Omental fat pad (tissue), 4 donors: ENCODE data around the gene OSCP1. TPM values are rescaled to one million over a fixed set of nuclear protein-coding genes. Genes with fewer than 3 reads are reported as not detected.
"Not testable (repeated sequence)": the region's sequence is repeated elsewhere in the genome, so short reads cannot be mapped to it uniquely, and the experiment has no call there.

Source experiments
- ATAC-seq: fragments of 150-250 bp; one replicate; pipeline ENCODE4 v1.9.1; 2016; ENCODE audit warnings: mild to moderate bottlenecking, moderate library complexity; ENCODE audit not compliant: low FRiP score
- DNase-seq: peaks from one replicate; pipeline ENCODE4 v3.0.0-alpha.2; 2019; ENCODE audit warnings: low spot score
- total RNA-seq, 4 donors: library from RNA; depleted of rRNA; stranded (reverse); fragments of >200 nt; gene quantifications; one replicate each; pipeline ENCODE4 v1.1.0, GENCODE V29; 2016
- TF ChIP-seq, protein P1 (sequence below), 3 donors: fragments of 450-650 bp; IDR thresholded peaks; one replicate each; pipeline ENCODE4 v1.5.1; 2016 to 2017; ENCODE audit warnings: antibody characterized with exemption in 3 of 3, mild to moderate bottlenecking in 3 of 3, moderate library complexity in 2 of 3

Gene OSCP1
- total RNA-seq, 4 donors from 2014 or later = 5.0 to 7.2 (median 6.6) TPM

DNA sequence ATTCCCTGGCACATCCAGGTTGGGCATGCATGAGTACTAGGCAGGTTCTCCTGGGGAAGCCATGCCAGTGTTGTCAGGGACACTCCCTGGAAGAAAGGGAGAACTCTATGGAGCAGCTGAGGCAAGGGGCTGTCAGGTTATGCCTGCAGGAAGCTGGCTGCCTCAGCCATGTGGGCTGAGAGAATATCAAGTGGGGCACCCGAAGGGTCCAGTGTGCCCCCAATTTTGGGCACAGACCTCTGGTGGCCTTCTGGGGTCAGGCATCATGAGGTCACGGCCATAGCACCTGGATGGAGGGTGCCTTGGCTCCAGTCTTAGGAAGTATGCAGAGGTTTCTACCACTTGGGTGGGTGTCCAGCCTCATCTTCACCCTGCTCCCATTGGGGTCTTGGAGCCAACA, 29.9 kb upstream of the OSCP1 start:
- TF ChIP-seq, protein P1, sequence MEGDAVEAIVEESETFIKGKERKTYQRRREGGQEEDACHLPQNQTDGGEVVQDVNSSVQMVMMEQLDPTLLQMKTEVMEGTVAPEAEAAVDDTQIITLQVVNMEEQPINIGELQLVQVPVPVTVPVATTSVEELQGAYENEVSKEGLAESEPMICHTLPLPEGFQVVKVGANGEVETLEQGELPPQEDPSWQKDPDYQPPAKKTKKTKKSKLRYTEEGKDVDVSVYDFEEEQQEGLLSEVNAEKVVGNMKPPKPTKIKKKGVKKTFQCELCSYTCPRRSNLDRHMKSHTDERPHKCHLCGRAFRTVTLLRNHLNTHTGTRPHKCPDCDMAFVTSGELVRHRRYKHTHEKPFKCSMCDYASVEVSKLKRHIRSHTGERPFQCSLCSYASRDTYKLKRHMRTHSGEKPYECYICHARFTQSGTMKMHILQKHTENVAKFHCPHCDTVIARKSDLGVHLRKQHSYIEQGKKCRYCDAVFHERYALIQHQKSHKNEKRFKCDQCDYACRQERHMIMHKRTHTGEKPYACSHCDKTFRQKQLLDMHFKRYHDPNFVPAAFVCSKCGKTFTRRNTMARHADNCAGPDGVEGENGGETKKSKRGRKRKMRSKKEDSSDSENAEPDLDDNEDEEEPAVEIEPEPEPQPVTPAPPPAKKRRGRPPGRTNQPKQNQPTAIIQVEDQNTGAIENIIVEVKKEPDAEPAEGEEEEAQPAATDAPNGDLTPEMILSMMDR (IDR thresholded peaks at IDR 0.05) = no peak
- ATAC-seq (no peak), DNase-seq (no peak)

DNA sequence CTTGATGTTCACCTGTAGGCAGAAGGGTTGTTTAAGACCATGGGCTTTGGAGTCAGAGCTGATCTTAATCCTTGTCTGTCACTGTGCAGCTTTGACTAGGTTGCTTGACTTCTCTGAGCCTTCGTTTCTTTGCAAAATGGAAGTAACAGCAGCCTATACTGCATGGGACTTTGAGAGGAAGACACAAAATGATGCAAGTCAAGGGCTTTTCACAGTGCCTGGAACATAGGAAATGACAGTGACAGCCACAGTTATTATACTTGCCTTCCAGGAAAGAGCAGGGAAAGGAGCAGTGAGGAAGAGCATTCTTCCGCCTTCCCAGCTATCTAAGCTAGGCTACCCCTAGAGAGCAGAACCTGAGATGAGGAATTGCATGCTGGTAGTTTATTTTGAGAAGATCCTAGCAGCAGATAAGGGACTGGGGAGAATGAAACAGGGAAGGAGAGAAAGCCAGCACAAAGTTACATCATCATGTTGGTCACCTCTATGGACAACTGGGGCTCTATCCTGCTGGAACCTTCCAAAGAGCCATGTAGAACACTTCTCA, 29.3 kb upstream of the OSCP1 start:
- ATAC-seq (no peak), DNase-seq (no peak)
- TF ChIP-seq, protein P1 (IDR thresholded peaks at IDR 0.05) = no peak

DNA sequence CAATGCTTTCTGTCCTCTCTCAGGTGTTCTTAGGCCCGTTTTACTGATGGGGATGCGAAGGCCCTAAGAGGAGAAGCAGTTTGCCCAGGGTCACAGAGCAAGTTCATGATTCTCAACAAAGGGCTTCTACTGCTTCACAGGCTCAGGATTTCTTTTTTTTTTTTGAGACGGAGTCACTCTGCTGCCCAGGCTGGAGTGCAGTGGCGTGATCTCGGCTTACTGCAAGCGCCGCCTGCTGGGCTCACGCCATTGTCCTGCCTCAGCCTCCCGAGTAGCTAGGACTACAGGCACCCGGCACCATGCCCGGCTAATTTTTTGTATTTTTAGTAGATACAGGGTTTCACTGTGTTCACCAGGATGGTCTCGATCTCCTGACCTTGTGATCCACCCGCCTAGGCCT, 27.4 kb upstream of the OSCP1 start:
- ATAC-seq, DNase-seq: not testable (repeated sequence)

DNA sequence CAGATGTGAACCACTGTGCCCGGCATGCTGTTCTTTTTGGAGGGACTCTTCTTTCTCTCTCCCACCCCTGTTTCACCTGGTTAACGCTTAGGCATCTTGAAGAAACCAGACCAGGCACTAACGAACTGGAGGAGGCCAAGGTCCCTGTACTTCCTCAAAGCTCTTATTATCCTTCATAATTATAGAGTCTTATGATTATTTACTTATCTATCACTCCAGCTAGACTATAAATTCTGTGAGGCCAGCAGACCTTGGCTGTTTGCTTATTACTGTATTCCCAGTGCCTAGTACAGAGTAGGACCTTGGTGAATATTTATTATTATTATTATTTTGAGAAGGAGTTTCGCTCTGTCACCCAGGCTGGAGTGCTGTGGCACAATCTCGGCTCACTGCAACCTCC, 26.7 kb upstream of the OSCP1 start:
- DNase-seq (no peak), ATAC-seq (no peak)
- TF ChIP-seq, protein P1 (IDR thresholded peaks at IDR 0.05) = no peak

DNA sequence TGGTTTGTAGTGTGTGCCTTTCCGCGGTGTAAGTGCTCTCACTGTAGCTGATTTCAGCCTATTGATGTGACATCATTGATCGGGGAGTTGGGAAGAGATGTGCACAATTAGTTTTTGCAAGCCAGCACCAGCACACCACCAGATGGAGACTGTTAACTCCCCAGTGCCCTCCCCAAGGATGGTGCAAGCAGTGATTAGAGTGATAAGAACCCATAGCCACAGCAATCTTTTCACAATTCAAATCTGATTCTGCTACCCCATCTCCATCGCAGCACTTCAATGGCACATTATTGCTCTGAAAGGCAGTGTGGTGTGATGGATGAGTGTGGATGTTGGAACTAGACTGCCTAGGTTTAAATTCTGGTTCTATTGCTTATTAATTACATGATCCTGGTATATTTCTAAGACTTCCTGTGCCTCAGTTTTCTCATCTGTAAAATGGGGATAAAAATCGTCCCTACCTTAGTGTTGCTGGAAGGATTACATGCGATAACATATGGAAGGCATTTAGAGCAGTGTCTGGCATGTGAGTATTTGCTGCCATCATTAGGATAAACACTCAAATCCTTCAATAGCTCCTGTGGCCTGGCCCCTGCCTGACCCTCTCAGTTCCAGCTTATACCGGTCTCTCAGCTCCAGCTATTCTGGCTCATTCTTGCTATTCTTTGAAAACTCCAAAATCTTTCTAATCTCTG, 25.8 kb upstream of the OSCP1 start:
- no peak for ATAC-seq
- TF ChIP-seq, protein P1 (IDR thresholded peaks at IDR 0.05) = no peak
- DNase-seq = no peak

DNA sequence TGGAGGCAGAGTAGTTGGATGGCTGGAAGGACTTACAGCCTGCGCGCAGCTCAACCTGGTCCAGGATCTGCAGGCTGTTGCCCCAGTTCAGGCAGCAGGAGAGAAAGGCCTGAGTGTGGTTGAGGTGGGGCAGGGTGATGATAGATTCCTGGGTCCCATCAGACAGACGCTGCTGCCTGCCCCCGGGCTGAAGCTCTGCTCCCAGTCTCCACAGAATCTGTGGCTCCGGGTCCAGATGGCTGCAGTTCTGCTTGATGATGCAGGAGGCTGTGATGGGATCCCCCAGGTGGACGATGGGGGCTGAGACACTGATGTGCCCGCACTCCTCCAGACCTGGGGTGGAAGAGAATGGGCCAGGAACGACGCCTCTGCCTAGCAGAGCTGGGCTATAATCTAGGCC, 25.1 kb upstream of the OSCP1 start:
- ATAC-seq = no peak

DNA sequence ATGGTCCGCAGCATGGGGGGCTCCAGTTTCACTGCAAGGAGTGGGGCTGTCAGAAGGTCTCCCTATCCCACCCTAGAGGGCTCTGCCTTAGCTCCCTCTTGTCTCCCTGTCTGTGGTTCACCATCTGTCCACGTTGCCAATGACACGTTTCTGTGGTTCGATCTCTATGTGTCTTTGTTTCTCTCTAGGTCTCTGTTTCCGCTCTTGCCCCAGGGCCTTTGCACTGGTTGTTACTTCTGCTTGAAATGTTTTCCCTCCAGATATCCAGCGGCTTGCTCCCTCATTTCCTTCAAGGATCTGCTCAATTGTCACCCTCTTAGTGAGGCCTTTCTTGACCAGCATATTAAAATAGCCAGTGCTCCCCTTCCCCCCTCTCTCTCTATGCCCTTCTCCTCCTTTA, 22.4 kb upstream of the OSCP1 start:
- ATAC-seq (no peak), DNase-seq (no peak)
- TF ChIP-seq, protein P1 (IDR thresholded peaks at IDR 0.05) = no peak

More for the DNA sequence above, 25.1 kb upstream of the OSCP1 start:
- DNase-seq = no peak
- TF ChIP-seq, protein P1 (IDR thresholded peaks at IDR 0.05) = no peak
